AG04450 (cell line): Measurements from ENCODE around the gene FBXW9. TPM values are rescaled to one million over a fixed set of nuclear protein-coding genes. Genes with fewer than 3 reads are reported as not detected.

Source experiments
- CTCF ChIA-PET: fragments of 300-600, 350-600 bp; formaldehyde crosslinking; extraction: SDS; loops from one replicate; lab custom pipeline; 2022; ENCODE audit warnings: antibody characterized with exemption, inconsistent platforms; lab: Charles Lee
- POLR2A ChIA-PET: fragments of 350-600 bp; formaldehyde crosslinking; extraction: SDS; loops from one replicate; lab custom pipeline; 2021; ENCODE audit warnings: antibody characterized with exemption, inconsistent platforms; lab: Yijun Ruan, JAX
- DNase-seq: peaks from one replicate; pipeline ENCODE4 v3.0.0-alpha.2; 2011; ENCODE audit warnings: low read depth, low spot score
- H3K27ac ChIP-seq: one replicate; pipeline ENCODE4 v1.5.1; 2012; ENCODE audit warnings: low read depth, low read length, control low read depth
- H3K27me3 ChIP-seq: one replicate; pipeline ENCODE4 v1.6.0; 2012; ENCODE audit warnings: low read length; ENCODE audit not compliant: control insufficient read depth, insufficient read depth
- H3K4me3 ChIP-seq: 2 replicates; pipeline ENCODE4 v1.5.1; 2011; ENCODE audit warnings: mild to moderate bottlenecking, low read depth, low read length, control low read depth
- H3K9me3 ChIP-seq: 2 replicates; pipeline ENCODE4 v1.5.1; 2012; ENCODE audit warnings: low read length; ENCODE audit not compliant: control insufficient read depth, insufficient read depth
- CTCF ChIP-seq: IDR thresholded peaks from 2 replicates; pipeline ENCODE4 v1.5.1; 2011; ENCODE audit warnings: low read depth, low read length, control low read depth, inconsistent platforms
- polyA plus RNA-seq: library from polyadenylated mRNA; depleted of rRNA; stranded (reverse); fragments of >200 nt; gene quantifications from 2 replicates; pipeline ENCODE4 v1.2.3, GENCODE V29; 2011; rRNA removed
- small RNA-seq: library from RNA; depleted of rRNA; stranded (forward); fragments of <200 nt; gene quantifications from one replicate; pipeline ENCODE3, GENCODE V24; 2012; ENCODE audit warnings: low read depth; ENCODE audit not compliant: insufficient read length

The FBXW9 gene
- polyA plus RNA-seq, 1 experiment, result 4.8 TPM

DNA sequence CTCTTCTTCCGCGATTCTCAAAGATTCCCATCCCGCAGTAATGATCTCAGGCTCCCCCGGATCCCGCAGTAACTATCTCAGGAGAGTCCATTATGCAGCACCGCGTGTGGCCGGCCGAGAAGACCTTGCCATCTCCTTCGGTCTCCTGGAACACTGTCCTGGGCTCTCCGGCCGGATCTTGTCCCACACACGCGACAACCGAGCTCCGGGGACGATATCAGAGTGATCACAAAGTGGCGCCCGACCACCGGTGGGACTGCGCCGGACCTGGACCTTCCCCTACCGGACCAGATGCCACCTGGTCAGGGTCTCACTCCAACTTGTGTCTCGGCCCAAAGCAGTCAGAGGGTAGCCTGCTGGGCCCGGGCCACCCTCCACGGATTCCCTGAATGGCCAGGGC, 53.9 kb downstream of the FBXW9 start:
- ChIA-PET POLR2A (no interaction called here), CTCF (no interaction called here)
- no peak for TF ChIP-seq CTCF
- Histone ChIP-seq H3K27me3 (no peaks in the 10 kb centered on the region), H3K27ac (no peak overlapping the region), H3K9me3 (peaks cover 39% of the 10 kb centered on the region), H3K4me3 (no peak overlapping the region)
- DNase-seq, result no peak

DNA sequence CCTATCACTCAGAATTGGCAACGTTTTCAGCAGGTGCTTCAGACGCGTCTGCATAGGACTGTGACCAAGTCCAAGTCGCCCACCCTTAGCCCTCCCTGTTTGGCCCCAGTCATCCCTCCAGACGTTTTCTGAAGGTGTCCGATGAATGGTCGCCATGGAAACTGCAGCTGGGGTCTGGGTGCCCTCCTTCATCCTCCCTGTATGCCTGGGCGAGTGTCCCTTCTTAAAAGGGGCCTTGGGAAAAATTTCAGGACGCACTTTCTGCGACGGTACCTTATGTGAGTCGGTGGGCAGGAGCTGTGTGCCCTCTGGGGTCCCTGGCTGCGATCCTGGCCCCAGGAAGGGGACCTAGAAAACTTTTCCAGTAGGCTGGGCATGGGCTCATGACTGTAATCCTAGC, 55.0 kb downstream of the FBXW9 start:
- POLR2A ChIA-PET, result interaction anchor here (0.6 kb wide), 1 partner anchor 99 kb away, joined by 3 read pairs; no protein-coding TSS in a partner anchor
- no peak for TF ChIP-seq CTCF
- CTCF ChIA-PET, result no interaction called here

GRCh38 chr19:12639901-12640613, 56.4 kb downstream of the FBXW9 start:
- H3K9me3 ChIP-seq, result peaks cover 44% of the 10 kb centered on the region
- CTCF ChIA-PET, result interaction anchor here (0.5 to 1.6 kb wide), 13 partner anchors 9 to 128 kb away, joined by 3 to 8 read pairs (median 4); partner anchors contain the start of genes MAN2B1 and WDR83
- no peaks in the 10 kb centered on the region for H3K27me3 ChIP-seq
- TF ChIP-seq CTCF, result peak; percentile 78
- H3K4me3 ChIP-seq, result peak overlapping the region; percentile 7; the same call in 1 of the 2 replicates
- no peak overlapping the region for H3K27ac ChIP-seq
- POLR2A ChIA-PET, result interaction anchor here (0.7 to 1.5 kb wide), 3 partner anchors 9 to 30 kb away, joined by 3 read pairs; partner anchors contain the start of genes ZNF490 and ZNF791
- DNase-seq, result peak; percentile 24

More for the DNA sequence above, 55.0 kb downstream of the FBXW9 start:
- no peak overlapping the region for H3K4me3 ChIP-seq
- H3K27me3 ChIP-seq, result no peaks in the 10 kb centered on the region
- DNase-seq, result no peak
- peaks cover 43% of the 10 kb centered on the region for H3K9me3 ChIP-seq
- H3K27ac ChIP-seq, result no peak overlapping the region

Small RNAs within 50 kb of the gene (small RNA-seq; reads per million reads assigned to genes)
- not detected for gene SNORD41

Other genes with a start within 250 kb of the FBXW9 start
- gene ZNF709, start 211.8 kb downstream of the FBXW9 start, polyA plus RNA-seq, result 1.4 and 1.7 TPM in 2 replicates
- gene ZNF564, start 145.1 kb downstream of the FBXW9 start, polyA plus RNA-seq, result 3.3 and 4.6 TPM in 2 replicates
- 3.7 and 4.3 TPM in 2 replicates for gene ZNF490, start 85.8 kb downstream of the FBXW9 start, polyA plus RNA-seq
- gene ZNF791, start 85.7 kb downstream of the FBXW9 start, polyA plus RNA-seq, result 13.1 and 15.8 TPM in 2 replicates
- 30.9 and 39.5 TPM in 2 replicates for gene MAN2B1, start 29.9 kb downstream of the FBXW9 start, polyA plus RNA-seq
- 5.3 and 6.5 TPM in 2 replicates for gene WDR83, start 29.8 kb downstream of the FBXW9 start, polyA plus RNA-seq
- 53.4 and 59.1 TPM in 2 replicates for gene DHPS, start 14.8 kb downstream of the FBXW9 start, polyA plus RNA-seq
- gene GNG14, start 8.6 kb downstream of the FBXW9 start, polyA plus RNA-seq, result not detected in 2 replicates
- 47.3 and 58.8 TPM in 2 replicates for gene TNPO2, start 27.3 kb upstream of the FBXW9 start, polyA plus RNA-seq
- gene TRIR, start 38.1 kb upstream of the FBXW9 start, polyA plus RNA-seq, result 147 and 161 TPM in 2 replicates
- gene GET3, start 40.9 kb upstream of the FBXW9 start, polyA plus RNA-seq, result 114 and 129 TPM in 2 replicates
- gene BEST2, start 55.2 kb upstream of the FBXW9 start, polyA plus RNA-seq, result not detected in 2 replicates
- 5.5 and 6.4 TPM in 2 replicates for gene HOOK2, start 78.9 kb upstream of the FBXW9 start, polyA plus RNA-seq
- gene JUNB, start 94.9 kb upstream of the FBXW9 start, polyA plus RNA-seq, result 24.1 and 44.3 TPM in 2 replicates
- 187 and 237 TPM in 2 replicates for gene PRDX2, start 105.2 kb upstream of the FBXW9 start, polyA plus RNA-seq
- 1.6 and 2.4 TPM in 2 replicates for gene THSD8, start 105.4 kb upstream of the FBXW9 start, polyA plus RNA-seq
- gene RNASEH2A, start 110.0 kb upstream of the FBXW9 start, polyA plus RNA-seq, result 11.6 and 11.7 TPM in 2 replicates
- not detected in 2 replicates for gene RTBDN, start 137.9 kb upstream of the FBXW9 start, polyA plus RNA-seq
- 0.47 and 0.52 TPM in 2 replicates for gene MAST1, start 141.9 kb upstream of the FBXW9 start, polyA plus RNA-seq
- 28.9 and 39.5 TPM in 2 replicates for gene DNASE2, start 184.8 kb upstream of the FBXW9 start, polyA plus RNA-seq
- not detected in 2 replicates for gene KLF1, start 190.6 kb upstream of the FBXW9 start, polyA plus RNA-seq
- gene GCDH, start 194.5 kb upstream of the FBXW9 start, polyA plus RNA-seq, result 11.4 and 14.0 TPM in 2 replicates
- not detected in 2 replicates for gene SYCE2, start 222.7 kb upstream of the FBXW9 start, polyA plus RNA-seq
- gene FARSA, start 237.1 kb upstream of the FBXW9 start, polyA plus RNA-seq, result 13.5 and 23.0 TPM in 2 replicates
- 1,597 and 1,650 TPM in 2 replicates for gene CALR, start 242.0 kb upstream of the FBXW9 start, polyA plus RNA-seq
- 36.2 and 41.4 TPM in 2 replicates for gene RAD23A, start 249.2 kb upstream of the FBXW9 start, polyA plus RNA-seq